ENCODE measurements around the gene NCLN. TPM values are rescaled to one million over a fixed set of nuclear protein-coding genes. Genes with fewer than 3 reads are reported as not detected.
"Not testable (repeated sequence)": the region's sequence is repeated elsewhere in the genome, so short reads cannot be mapped to it uniquely, and the experiment has no call there.

The NCLN gene
- total and polyA plus RNA-seq, 7 donors, result 15.4 to 86.1 (median 36.4) TPM

DNA sequence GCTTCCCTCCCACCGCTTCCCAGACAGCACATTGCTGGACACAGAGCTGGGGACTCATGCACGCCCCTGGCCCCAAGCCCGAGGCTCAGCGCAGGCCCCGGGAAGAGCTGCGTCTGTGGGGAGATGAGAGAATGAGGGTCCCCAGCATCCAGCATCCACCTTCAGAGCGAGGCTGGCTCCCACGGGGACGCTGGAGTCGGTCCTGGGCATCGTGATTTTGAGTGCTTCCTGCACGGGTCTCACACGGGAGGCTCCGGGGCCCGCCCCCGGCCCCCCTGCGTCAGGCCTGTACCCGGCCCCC lies 4.7 kb downstream of the NCLN start:
- intact Hi-C loops (cut with DNase I), result no loop called here
- ATAC-seq, result no peak
- Histone ChIP-seq H3K36me3 (ENCODE audit: insufficient read depth in 1 of 2, low read depth in 1 of 2) (peaks cover 0 to 7% of the 10 kb centered on the region in 2 donors), H3K4me1 (peaks cover 8% of the 10 kb centered on the region), H3K4me3 (no peak overlapping the region), H3K9me3 (no peaks in the 10 kb centered on the region), H3K27ac (no peak overlapping the region), H3K27me3 (ENCODE audit: insufficient read depth in 3 of 3, low read length in 2 of 3) (no peaks in the 10 kb centered on the region)
- 91 to 93% (median 92%) methylated on average over 17 to 18 of the region's 18 CpGs for WGBS, 3 donors
- TF ChIP-seq, protein P1, sequence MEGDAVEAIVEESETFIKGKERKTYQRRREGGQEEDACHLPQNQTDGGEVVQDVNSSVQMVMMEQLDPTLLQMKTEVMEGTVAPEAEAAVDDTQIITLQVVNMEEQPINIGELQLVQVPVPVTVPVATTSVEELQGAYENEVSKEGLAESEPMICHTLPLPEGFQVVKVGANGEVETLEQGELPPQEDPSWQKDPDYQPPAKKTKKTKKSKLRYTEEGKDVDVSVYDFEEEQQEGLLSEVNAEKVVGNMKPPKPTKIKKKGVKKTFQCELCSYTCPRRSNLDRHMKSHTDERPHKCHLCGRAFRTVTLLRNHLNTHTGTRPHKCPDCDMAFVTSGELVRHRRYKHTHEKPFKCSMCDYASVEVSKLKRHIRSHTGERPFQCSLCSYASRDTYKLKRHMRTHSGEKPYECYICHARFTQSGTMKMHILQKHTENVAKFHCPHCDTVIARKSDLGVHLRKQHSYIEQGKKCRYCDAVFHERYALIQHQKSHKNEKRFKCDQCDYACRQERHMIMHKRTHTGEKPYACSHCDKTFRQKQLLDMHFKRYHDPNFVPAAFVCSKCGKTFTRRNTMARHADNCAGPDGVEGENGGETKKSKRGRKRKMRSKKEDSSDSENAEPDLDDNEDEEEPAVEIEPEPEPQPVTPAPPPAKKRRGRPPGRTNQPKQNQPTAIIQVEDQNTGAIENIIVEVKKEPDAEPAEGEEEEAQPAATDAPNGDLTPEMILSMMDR (IDR thresholded peaks at IDR 0.05), result no peak
- DNase-seq, result no peak

DNA sequence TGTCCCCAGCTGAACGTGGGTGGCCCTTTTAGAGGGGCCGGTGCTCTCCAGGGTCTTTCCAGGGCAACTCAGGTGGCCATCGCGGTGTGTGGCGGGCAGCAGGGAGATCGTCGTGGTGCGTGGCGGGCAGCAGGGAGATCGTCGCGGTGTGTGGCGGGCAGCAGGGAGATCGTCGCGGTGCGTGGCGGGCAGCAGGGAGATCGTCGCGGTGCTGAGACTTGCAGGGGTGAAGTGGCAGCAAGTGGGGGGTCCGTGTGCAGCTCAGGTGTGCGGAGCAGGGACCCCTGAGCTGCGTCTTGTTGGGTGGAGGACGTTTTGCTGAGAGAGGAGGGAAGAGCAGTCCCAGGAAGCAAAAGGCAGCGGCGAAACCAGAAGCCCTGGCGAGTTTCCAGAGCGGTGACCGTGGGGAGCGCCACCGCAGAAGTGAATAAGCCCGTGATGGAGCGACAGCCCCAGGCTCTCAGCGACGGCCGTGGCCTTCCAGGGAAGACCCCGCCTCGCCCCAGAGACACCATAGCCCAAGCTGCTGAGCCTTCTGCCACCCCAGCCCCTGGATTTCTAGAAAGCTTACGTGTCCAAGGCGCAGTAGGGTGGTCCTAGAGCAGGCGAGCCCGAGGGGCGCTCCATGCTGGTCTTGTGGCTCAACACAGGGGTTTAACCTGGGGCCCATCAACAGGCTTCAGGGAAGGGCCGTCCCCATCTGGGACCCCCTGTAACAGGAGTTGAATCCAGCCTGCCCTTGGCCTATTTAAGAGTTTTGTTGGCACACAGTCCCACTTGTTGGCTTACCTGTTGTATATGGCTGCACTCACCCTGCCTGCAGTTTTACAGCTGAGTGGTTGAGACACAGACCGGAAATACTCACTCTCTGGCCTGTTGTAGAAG lies 5.4 kb downstream of the NCLN start:
- Histone ChIP-seq H3K27me3 (ENCODE audit: insufficient read depth in 3 of 3, low read length in 2 of 3) (no peaks in the 10 kb centered on the region), H3K9me3 (no peaks in the 10 kb centered on the region), H3K27ac (no peak overlapping the region), H3K36me3 (ENCODE audit: insufficient read depth in 1 of 2, low read depth in 1 of 2) (peaks cover 0 to 11% of the 10 kb centered on the region in 2 donors), H3K4me3 (no peak overlapping the region), H3K4me1 (peaks cover 8% of the 10 kb centered on the region)
- TF ChIP-seq, protein P1 (IDR thresholded peaks at IDR 0.05), result no peak
- 88 to 92% (median 90%) methylated on average over 44 to 46 of the region's 46 CpGs for WGBS, 3 donors
- DNase-seq (no peak), ATAC-seq (no peak)
- intact Hi-C loops (cut with DNase I), result no loop called here

DNA sequence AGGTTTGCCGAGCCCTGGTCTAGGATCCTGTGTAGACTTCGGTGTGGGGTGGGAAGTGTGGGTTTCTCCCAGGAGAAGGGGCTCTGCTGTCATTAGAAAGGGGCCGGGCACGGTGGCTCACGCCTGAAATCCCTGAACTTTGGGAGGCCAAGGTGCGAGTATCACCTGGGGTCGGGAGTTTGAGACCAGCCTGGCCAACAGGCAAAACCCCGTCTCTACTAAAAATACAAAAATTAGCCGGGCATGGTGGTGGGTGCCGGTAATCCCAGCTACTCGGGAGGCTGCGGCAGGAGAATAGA lies 6.0 kb downstream of the NCLN start:
- ATAC-seq; H3K9me3 ChIP-seq; H3K27ac ChIP-seq; DNase-seq; intact Hi-C loops (cut with DNase I); H3K4me1 ChIP-seq; H3K27me3 ChIP-seq (ENCODE audit: insufficient read depth in 3 of 3, low read length in 2 of 3); H3K4me3 ChIP-seq: not testable (repeated sequence)
- peaks cover 0 to 15% of the 10 kb centered on the region in 2 donors for H3K36me3 ChIP-seq (ENCODE audit: insufficient read depth in 1 of 2, low read depth in 1 of 2)
- 92 to 93% (median 92%) methylated on average over 12 of the region's 12 CpGs for WGBS, 3 donors

DNA sequence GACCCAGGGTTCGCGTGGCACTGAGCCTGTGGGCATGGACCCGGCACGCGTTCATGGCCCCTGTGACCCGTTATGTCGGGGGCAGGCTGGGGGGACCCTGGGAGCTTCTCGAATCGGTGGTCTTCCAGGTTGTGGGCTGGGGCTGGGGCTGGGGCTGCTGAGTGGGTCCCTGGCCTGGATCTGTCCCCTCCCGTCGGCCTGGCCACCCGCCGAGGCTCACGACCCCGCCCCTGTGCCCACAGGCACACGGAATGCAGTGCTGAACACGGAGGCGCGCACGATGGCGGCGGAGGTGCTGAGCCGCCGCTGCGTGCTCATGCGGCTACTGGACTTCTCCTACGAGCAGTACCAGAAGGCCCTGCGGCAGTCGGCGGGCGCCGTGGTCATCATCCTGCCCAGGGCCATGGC lies 6.5 kb downstream of the NCLN start:
- peaks cover under 1% of the 10 kb centered on the region for H3K4me1 ChIP-seq
- H3K9me3 ChIP-seq, result no peaks in the 10 kb centered on the region
- no peak for ATAC-seq
- no peak for DNase-seq
- no peak overlapping the region for H3K27ac ChIP-seq
- H3K27me3 ChIP-seq (ENCODE audit: insufficient read depth in 3 of 3, low read length in 2 of 3), result no peaks in the 10 kb centered on the region
- no peak overlapping the region for H3K4me3 ChIP-seq
- peaks cover 0 to 18% of the 10 kb centered on the region in 2 donors for H3K36me3 ChIP-seq (ENCODE audit: insufficient read depth in 1 of 2, low read depth in 1 of 2)
- TF ChIP-seq, protein P1 (IDR thresholded peaks at IDR 0.05), result no peak
- 94 to 97% (median 95%) methylated on average over 18 to 32 of the region's 32 CpGs for WGBS, 3 donors
- intact Hi-C loops (cut with DNase I), result no loop called here

DNA sequence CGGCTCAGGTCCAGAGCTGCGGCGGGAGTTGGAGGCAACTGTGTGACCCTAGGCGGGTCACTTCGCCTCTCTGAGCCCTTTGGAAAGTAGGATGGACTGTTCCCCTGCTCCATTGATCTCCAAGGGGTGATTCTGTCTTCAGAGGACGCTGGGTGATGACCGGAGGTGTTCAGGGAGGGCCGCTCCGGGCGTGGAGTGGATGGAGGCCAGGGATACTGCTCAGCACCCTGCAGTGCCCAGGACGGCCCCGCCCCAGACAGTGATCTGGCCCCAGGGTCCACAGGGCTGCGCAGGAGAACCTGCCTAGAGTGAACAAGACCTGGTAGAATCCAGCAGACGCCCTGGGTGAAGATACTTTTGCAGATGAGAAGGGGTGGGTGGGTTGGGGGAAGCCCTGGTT lies 7.0 kb downstream of the NCLN start:
- no peak overlapping the region for H3K27ac ChIP-seq
- H3K4me1 ChIP-seq, result no peaks in the 10 kb centered on the region
- WGBS, 3 donors, result 92 to 95% (median 92%) methylated on average over 13 to 14 of the region's 14 CpGs
- peaks cover 0 to 18% of the 10 kb centered on the region in 2 donors for H3K36me3 ChIP-seq (ENCODE audit: insufficient read depth in 1 of 2, low read depth in 1 of 2)
- intact Hi-C loops (cut with DNase I), result no loop called here
- TF ChIP-seq, protein P1 (IDR thresholded peaks at IDR 0.05), result no peak
- no peak for DNase-seq
- no peak for ATAC-seq
- no peak overlapping the region for H3K4me3 ChIP-seq
- H3K9me3 ChIP-seq, result no peaks in the 10 kb centered on the region
- no peaks in the 10 kb centered on the region for H3K27me3 ChIP-seq (ENCODE audit: insufficient read depth in 3 of 3, low read length in 2 of 3)

Measured in psoas muscle (tissue), 8 donors.